DOHH2 (cell line): ENCODE data around the gene TRIM37.
A peak's percentile ranks its signal among the peaks of the same experiment; 100 is the strongest.

Source experiments
- H3F3A ChIP-seq: fragments of 200-600 bp; sonication (generic), shearing (Covaris generic); 2 replicates; pipeline ENCODE4 v1.6.0; 2016; ENCODE audit warnings: antibody characterized with exemption, mild to moderate bottlenecking; ENCODE audit not compliant: control insufficient read depth, insufficient read depth
- H3K27ac ChIP-seq: fragments of 200-600 bp; sonication (generic); 2 replicates; pipeline ENCODE4 v1.5.1; 2014; ENCODE audit warnings: low read depth, mild to moderate bottlenecking, low read length, moderate library complexity
- H3K27me3 ChIP-seq: fragments of 200-600 bp; sonication (generic); 2 replicates; pipeline ENCODE4 v1.6.1; 2014; ENCODE audit warnings: mild to moderate bottlenecking, low read length, mixed read lengths; ENCODE audit not compliant: control insufficient read depth
- H3K36me3 ChIP-seq: fragments of 200-600 bp; sonication (generic); 2 replicates; pipeline ENCODE4 v1.6.1; 2014; ENCODE audit warnings: mild to moderate bottlenecking, low read length, moderate library complexity, mixed read lengths; ENCODE audit not compliant: control insufficient read depth
- H3K4me1 ChIP-seq: fragments of 200-600 bp; sonication (generic); 2 replicates; pipeline ENCODE4 v1.6.1; 2014; ENCODE audit warnings: mild to moderate bottlenecking, low read length, mixed read lengths; ENCODE audit not compliant: control insufficient read depth
- H3K4me2 ChIP-seq: fragments of 200-600 bp; sonication (generic); 2 replicates; pipeline ENCODE4 v1.6.0; 2014; ENCODE audit warnings: mild to moderate bottlenecking, low read length, moderate library complexity
- H3K4me3 ChIP-seq: fragments of 200-600 bp; sonication (generic); 2 replicates; pipeline ENCODE4 v1.5.1; 2014; ENCODE audit warnings: mild to moderate bottlenecking, low read length, mixed read lengths
- H3K79me2 ChIP-seq: fragments of 200-600 bp; sonication (generic); 2 replicates; pipeline ENCODE4 v1.6.1; 2014; ENCODE audit warnings: mild to moderate bottlenecking, low read length, mixed read lengths; ENCODE audit not compliant: control insufficient read depth
- H3K9me2 ChIP-seq: fragments of 200-600 bp; sonication (generic); replicated peaks from 2 replicates; pipeline ENCODE4 v1.6.1; 2014; ENCODE audit warnings: mild to moderate bottlenecking, low read length, mixed read lengths; ENCODE audit not compliant: control insufficient read depth
- H3K9me3 ChIP-seq: fragments of 200-600 bp; sonication (generic); 2 replicates; pipeline ENCODE4 v1.6.1; 2014; ENCODE audit warnings: antibody characterized with exemption, low read length, mixed read lengths; ENCODE audit not compliant: control insufficient read depth, insufficient read depth
- H4K20me1 ChIP-seq: fragments of 200-600 bp; sonication (generic); 2 replicates; pipeline ENCODE4 v1.6.0; 2014; ENCODE audit warnings: low read depth, mild to moderate bottlenecking, antibody characterized with exemption, low read length, moderate library complexity; ENCODE audit not compliant: control insufficient read depth, insufficient read depth
- EZH2phosphoT487 ChIP-seq: fragments of 200-600 bp; sonication (generic); IDR thresholded peaks from 2 replicates; pipeline ENCODE4 v1.6.1; 2017; ENCODE audit warnings: borderline replicate concordance, mild to moderate bottlenecking, antibody characterized with exemption, low read length, moderate library complexity, mixed read lengths
- TF ChIP-seq, protein P1 (sequence below): fragments of 200-600 bp; sonication (generic); IDR thresholded peaks from one replicate; pipeline ENCODE4 v1.5.1; 2014; ENCODE audit warnings: antibody characterized with exemption, mild to moderate bottlenecking, low read depth, low read length; ENCODE audit not compliant: poor library complexity, severe bottlenecking

The TRIM37 gene

DNA sequence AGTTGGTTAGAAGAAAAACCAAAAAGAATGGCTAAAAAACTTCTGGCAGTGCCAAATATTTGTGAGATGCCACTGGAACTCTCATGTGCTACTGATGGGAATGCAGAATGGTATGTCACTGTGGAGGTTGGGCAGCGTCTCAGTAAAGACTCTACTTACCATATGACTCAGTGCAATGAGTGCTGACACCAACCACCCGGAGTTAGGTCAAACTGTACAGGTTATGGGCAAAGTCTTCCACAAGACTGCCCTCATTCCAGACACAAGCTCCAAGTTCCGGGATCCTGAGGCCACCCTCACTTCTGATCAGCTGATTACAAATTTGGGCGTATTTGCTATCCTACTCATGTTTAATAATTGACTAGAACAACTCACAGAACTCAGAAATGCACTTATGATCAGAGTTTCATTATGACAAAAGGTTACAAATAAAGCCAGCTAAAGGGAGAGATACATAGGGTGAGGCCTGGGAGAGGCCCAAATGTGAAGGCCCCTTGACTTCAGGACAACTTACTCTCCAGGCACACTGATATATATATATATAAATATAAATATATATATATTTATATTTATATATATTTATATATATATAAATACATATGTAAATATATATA, 114.9 kb downstream of the TRIM37 start:
- Histone ChIP-seq H3K27ac (no peak overlapping the region), H3K4me3 (no peak overlapping the region), H3F3A (peaks cover 17% of the 10 kb centered on the region), H3K4me2 (no peak overlapping the region), H4K20me1 (no peaks in the 10 kb centered on the region), H3K9me2 (no peaks in the 10 kb centered on the region), H3K36me3 (peaks cover 20% of the 10 kb centered on the region), H3K9me3 (no peaks in the 10 kb centered on the region), H3K4me1 (peaks cover 17% of the 10 kb centered on the region), H3K27me3 (no peaks in the 10 kb centered on the region), H3K79me2 (no peaks in the 10 kb centered on the region)
- TF ChIP-seq, protein P1, sequence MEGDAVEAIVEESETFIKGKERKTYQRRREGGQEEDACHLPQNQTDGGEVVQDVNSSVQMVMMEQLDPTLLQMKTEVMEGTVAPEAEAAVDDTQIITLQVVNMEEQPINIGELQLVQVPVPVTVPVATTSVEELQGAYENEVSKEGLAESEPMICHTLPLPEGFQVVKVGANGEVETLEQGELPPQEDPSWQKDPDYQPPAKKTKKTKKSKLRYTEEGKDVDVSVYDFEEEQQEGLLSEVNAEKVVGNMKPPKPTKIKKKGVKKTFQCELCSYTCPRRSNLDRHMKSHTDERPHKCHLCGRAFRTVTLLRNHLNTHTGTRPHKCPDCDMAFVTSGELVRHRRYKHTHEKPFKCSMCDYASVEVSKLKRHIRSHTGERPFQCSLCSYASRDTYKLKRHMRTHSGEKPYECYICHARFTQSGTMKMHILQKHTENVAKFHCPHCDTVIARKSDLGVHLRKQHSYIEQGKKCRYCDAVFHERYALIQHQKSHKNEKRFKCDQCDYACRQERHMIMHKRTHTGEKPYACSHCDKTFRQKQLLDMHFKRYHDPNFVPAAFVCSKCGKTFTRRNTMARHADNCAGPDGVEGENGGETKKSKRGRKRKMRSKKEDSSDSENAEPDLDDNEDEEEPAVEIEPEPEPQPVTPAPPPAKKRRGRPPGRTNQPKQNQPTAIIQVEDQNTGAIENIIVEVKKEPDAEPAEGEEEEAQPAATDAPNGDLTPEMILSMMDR = no peak
- no peak for TF ChIP-seq EZH2phosphoT487

DNA sequence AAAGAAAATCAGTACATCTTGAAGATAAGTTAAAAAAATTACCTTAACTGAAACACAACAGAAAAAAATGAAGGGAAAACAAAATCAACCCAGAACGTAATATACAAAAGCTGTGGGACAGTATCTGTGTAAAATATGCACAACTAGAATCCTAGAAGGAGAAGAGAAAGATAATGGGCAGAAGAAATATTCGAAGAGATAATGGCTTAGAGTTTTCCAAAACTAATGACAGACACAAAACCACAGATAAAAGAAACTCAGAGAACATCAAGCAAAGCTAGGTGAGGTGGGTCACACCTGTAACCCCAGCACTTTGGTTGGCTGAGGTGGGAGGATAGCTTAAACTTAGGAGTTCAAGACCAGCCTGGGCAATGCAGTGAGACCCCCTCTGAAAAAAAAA, 117.1 kb downstream of the TRIM37 start:
- Histone ChIP-seq H3K27ac (no peak overlapping the region), H3K9me2 (no peaks in the 10 kb centered on the region), H3F3A (peaks cover 23% of the 10 kb centered on the region), H3K4me2 (no peak overlapping the region), H3K4me3 (no peak overlapping the region), H3K36me3 (peaks cover 32% of the 10 kb centered on the region), H4K20me1 (no peaks in the 10 kb centered on the region), H3K27me3 (no peaks in the 10 kb centered on the region), H3K4me1 (peaks cover 34% of the 10 kb centered on the region), H3K9me3 (no peaks in the 10 kb centered on the region), H3K79me2 (no peaks in the 10 kb centered on the region)
- TF ChIP-seq EZH2phosphoT487 = no peak
- TF ChIP-seq, protein P1 = no peak

DNA sequence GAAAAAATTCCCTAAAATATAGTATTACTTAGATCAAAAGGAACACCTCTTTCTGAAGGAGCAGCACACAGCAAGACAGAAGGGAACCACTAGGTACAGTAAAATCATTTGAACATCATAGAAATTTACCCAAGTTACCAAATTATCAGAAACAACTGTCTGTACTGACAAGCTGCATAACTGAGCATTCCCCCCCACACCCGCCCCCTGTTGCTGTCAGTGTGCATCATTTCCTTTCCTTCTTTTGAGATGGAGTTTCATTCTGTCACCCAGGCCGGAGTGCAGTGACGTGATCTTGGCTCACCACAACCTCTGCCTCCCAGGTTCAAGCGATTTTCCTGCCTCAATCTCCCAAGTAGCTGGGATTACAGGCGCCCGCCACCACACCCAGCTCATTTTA, 120.7 kb downstream of the TRIM37 start:
- Histone ChIP-seq H3K27me3 (no peaks in the 10 kb centered on the region), H3K4me1 (peaks cover 27% of the 10 kb centered on the region), H3K9me2 (no peaks in the 10 kb centered on the region), H3K4me3 (no peak overlapping the region), H3F3A (peaks cover 22% of the 10 kb centered on the region), H3K4me2 (peak overlapping the region; percentile 10; the same call in 1 of the 2 replicates), H3K79me2 (no peaks in the 10 kb centered on the region), H4K20me1 (no peaks in the 10 kb centered on the region), H3K9me3 (no peaks in the 10 kb centered on the region), H3K27ac (no peak overlapping the region), H3K36me3 (peaks cover 33% of the 10 kb centered on the region)
- TF ChIP-seq, protein P1 = no peak
- no peak for TF ChIP-seq EZH2phosphoT487
